GM19468 (cell line): Measurements from ENCODE around the gene EPS8L3.
"Not testable (repeated sequence)": the region's sequence is repeated elsewhere in the genome, so short reads cannot be mapped to it uniquely, and the experiment has no call there.

Source experiments
- ATAC-seq: cut with Tn5 transposase; IDR thresholded peaks from one replicate; pipeline ENCODE4 v1.9.1; 2021; ENCODE audit warnings: mild to moderate bottlenecking, moderate library complexity, moderate number of reproducible peaks; ENCODE audit not compliant: unreplicated experiment; ENCODE audit errors: extremely low read depth

EPS8L3 gene

GRCh38 chr1:109763646-109764415, at the start of gene EPS8L3:
Gene EPS8L3 (minus strand): TSS chr1:109763923. CDS start chr1:109761749, 2,174 bp downstream.
- ATAC-seq, result no peak

- ATAC-seq, result no peak
Observed at GRCh38 chr1:109812691-109813393, 49.1 kb upstream of the EPS8L3 start.

- no peak for ATAC-seq
Observed at GRCh38 chr1:109808703-109809102, 45.0 kb upstream of the EPS8L3 start.

- no peak for ATAC-seq
Observed at GRCh38 chr1:109807822-109808680, 44.3 kb upstream of the EPS8L3 start.

GRCh38 chr1:109807402-109807801, 43.7 kb upstream of the EPS8L3 start:
- no peak for ATAC-seq

GRCh38 chr1:109806733-109807400, 43.1 kb upstream of the EPS8L3 start:
- no peak for ATAC-seq

- no peak for ATAC-seq
Observed at GRCh38 chr1:109805486-109806165, 41.9 kb upstream of the EPS8L3 start.

GRCh38 chr1:109804660-109805059, 40.9 kb upstream of the EPS8L3 start:
- ATAC-seq, result no peak

GRCh38 chr1:109803901-109804331, 40.2 kb upstream of the EPS8L3 start:
- ATAC-seq, result no peak

- ATAC-seq, result no peak
Observed at GRCh38 chr1:109802901-109803561, 39.3 kb upstream of the EPS8L3 start.

- ATAC-seq, result no peak
Observed at GRCh38 chr1:109802136-109802900, 38.6 kb upstream of the EPS8L3 start.

GRCh38 chr1:109801791-109802135, 38.0 kb upstream of the EPS8L3 start:
- ATAC-seq, result no peak

GRCh38 chr1:109800291-109800690, 36.6 kb upstream of the EPS8L3 start:
- no peak for ATAC-seq

- no peak for ATAC-seq
Observed at GRCh38 chr1:109799445-109799844, 35.7 kb upstream of the EPS8L3 start.

GRCh38 chr1:109797303-109797595, 33.5 kb upstream of the EPS8L3 start:
- ATAC-seq, result not testable (repeated sequence)

- no peak for ATAC-seq
Observed at GRCh38 chr1:109796484-109797302, 33.0 kb upstream of the EPS8L3 start.

- no peak for ATAC-seq
Observed at GRCh38 chr1:109794319-109795132, 30.8 kb upstream of the EPS8L3 start.
